PFSK-1 (cell line): Measurements from ENCODE around the gene NRK.

Source experiments
- FOXP2 ChIP-seq: optimal IDR thresholded peaks from 2 replicates; pipeline ENCODE3; 2011; ENCODE audit warnings: borderline replicate concordance, control low read depth, inconsistent platforms; ENCODE audit not compliant: insufficient read depth; ENCODE audit errors: extremely low read length, extremely low read depth
- POLR2AphosphoS5 ChIP-seq: IDR thresholded peaks from 2 replicates; pipeline ENCODE4 v1.6.1; 2012; ENCODE audit warnings: low read depth, mild to moderate bottlenecking, control low read depth, low read length, moderate library complexity
- REST ChIP-seq, 2 experiments: IDR thresholded peaks; 2 replicates each; pipeline versions ENCODE4 v1.6.1 to v1.8.0; 2011 to 2012; ENCODE audit warnings: low read depth in 2 of 2, low read length in 2 of 2, control low read depth in 1 of 2, inconsistent platforms in 1 of 2, mild to moderate bottlenecking in 1 of 2, moderate library complexity in 1 of 2; ENCODE audit not compliant: insufficient read depth in 1 of 2
- SIN3A ChIP-seq: IDR thresholded peaks from 2 replicates; pipeline ENCODE4 v1.6.1; 2012; ENCODE audit warnings: mild to moderate bottlenecking, low read length, moderate library complexity, borderline replicate concordance; ENCODE audit not compliant: insufficient read depth
- TAF1 ChIP-seq: IDR thresholded peaks from 2 replicates; pipeline ENCODE4 v1.6.1; 2012; ENCODE audit warnings: low read length, control low read depth, borderline replicate concordance; ENCODE audit not compliant: insufficient read depth

NRK gene

GRCh38 chrX:105820247-105820646, 2.1 kb upstream of the NRK start:
- TF ChIP-seq POLR2AphosphoS5 (no peak), TAF1 (no peak), REST (IDR thresholded peaks at IDR 0.05; ENCODE audit: insufficient read depth in 1 of 2, low read depth in 2 of 2, low read length in 2 of 2) (no peak), SIN3A (no peak), FOXP2 (no peak)

GRCh38 chrX:105821471-105822121, 743 bp upstream of the NRK start:
- TF ChIP-seq SIN3A (0 out of 2 replicates have a peak, but pooled peaks have one; percentile 64), FOXP2 (no peak)

GRCh38 chrX:105823092-105823455, 735 bp downstream of the NRK start:
- no peak for TF ChIP-seq POLR2AphosphoS5
- TF ChIP-seq REST (IDR thresholded peaks at IDR 0.05; ENCODE audit: insufficient read depth in 1 of 2, low read depth in 2 of 2, low read length in 2 of 2): no peak

- no peak for TF ChIP-seq REST (IDR thresholded peaks at IDR 0.05; ENCODE audit: insufficient read depth in 1 of 2, low read depth in 2 of 2, low read length in 2 of 2)
- TF ChIP-seq FOXP2: no peak
- no peak for TF ChIP-seq TAF1
- no peak for TF ChIP-seq POLR2AphosphoS5
- no peak for TF ChIP-seq SIN3A
Observed at GRCh38 chrX:105829011-105829410, 6.7 kb downstream of the NRK start.

GRCh38 chrX:105837232-105837631, 14.9 kb downstream of the NRK start:
- TF ChIP-seq TAF1 (no peak), POLR2AphosphoS5 (no peak), SIN3A (peak; percentile 38; the same call in 1 of the 2 replicates)

- TF ChIP-seq SIN3A (no peak), REST (IDR thresholded peaks at IDR 0.05; ENCODE audit: insufficient read depth in 1 of 2, low read depth in 2 of 2, low read length in 2 of 2) (no peak), TAF1 (no peak), POLR2AphosphoS5 (no peak), FOXP2 (no peak)
Observed at GRCh38 chrX:105845631-105846030, 23.3 kb downstream of the NRK start.
